Neural progenitor cell (in vitro differentiated cells): Measurements from ENCODE around the gene AKAP8L. TPM values are rescaled to one million over a fixed set of nuclear protein-coding genes. Genes with fewer than 3 reads are reported as not detected.

Experiments
- DNase-seq: peaks from one replicate; pipeline ENCODE4 v3.0.0-alpha.2; 2016; ENCODE audit warnings: low spot score
- H2AFZ ChIP-seq: fragments of 200-600 bp; sonication (generic); replicated peaks from 2 replicates; pipeline ENCODE4 v1.6.1; 2016; ENCODE audit warnings: antibody characterized with exemption
- H3F3A ChIP-seq: fragments of 200-600 bp; sonication (generic); 2 replicates; pipeline ENCODE4 v1.6.1; 2016; ENCODE audit warnings: antibody characterized with exemption, low read depth
- H3K27ac ChIP-seq: fragments of 200-600 bp; sonication (generic); 2 replicates; pipeline ENCODE4 v1.5.1; 2016; ENCODE audit warnings: mild to moderate bottlenecking
- H3K27me3 ChIP-seq: fragments of 200-600 bp; sonication (generic); 2 replicates; pipeline ENCODE4 v1.6.1; 2016; ENCODE audit warnings: mild to moderate bottlenecking, moderate library complexity
- H3K36me3 ChIP-seq: fragments of 200-600 bp; sonication (generic); 2 replicates; pipeline ENCODE4 v1.5.1; 2016
- H3K4me1 ChIP-seq: fragments of 200-600 bp; sonication (generic); 2 replicates; pipeline ENCODE4 v1.6.1; 2016; ENCODE audit warnings: mixed run types
- H3K4me2 ChIP-seq: fragments of 200-600 bp; sonication (generic); 2 replicates; pipeline ENCODE4 v1.6.1; 2016
- H3K4me3 ChIP-seq: fragments of 200-600 bp; sonication (generic); 2 replicates; pipeline ENCODE4 v1.5.1; 2016
- H3K79me2 ChIP-seq: fragments of 200-600 bp; sonication (generic); 2 replicates; pipeline ENCODE4 v1.6.1; 2016; ENCODE audit warnings: low read depth
- H3K9ac ChIP-seq: fragments of 200-600 bp; sonication (generic); 2 replicates; pipeline ENCODE4 v1.6.1; 2016
- H3K9me3 ChIP-seq: fragments of 200-600 bp; sonication (generic); 2 replicates; pipeline ENCODE4 v1.5.1; 2016; ENCODE audit warnings: low read depth
- H4K20me1 ChIP-seq: fragments of 200-600 bp; sonication (generic); 2 replicates; pipeline ENCODE4 v1.6.1; 2016; ENCODE audit warnings: low read depth
- H3K27ac Mint-ChIP-seq: 3 replicates; pipeline ENCODE4 v1.8.0; 2021; ENCODE audit warnings: mixed read lengths
- H3K27me3 Mint-ChIP-seq: 2 replicates; pipeline ENCODE4 v1.8.0; 2022; ENCODE audit warnings: low read depth, mild to moderate bottlenecking, inconsistent platforms, moderate library complexity, mixed read lengths; ENCODE audit not compliant: insufficient read depth
- H3K36me3 Mint-ChIP-seq: 3 replicates; pipeline ENCODE4 v1.8.0; 2021; ENCODE audit warnings: mixed read lengths
- H3K4me1 Mint-ChIP-seq: 3 replicates; pipeline ENCODE4 v1.8.0; 2021; ENCODE audit warnings: mixed read lengths
- H3K4me3 Mint-ChIP-seq: 3 replicates; pipeline ENCODE4 v1.8.0; 2021; ENCODE audit warnings: mild to moderate bottlenecking, moderate library complexity, mixed read lengths
- H3K9me3 Mint-ChIP-seq: 3 replicates; pipeline ENCODE4 v1.8.0; 2020; ENCODE audit warnings: mixed read lengths
- CTCF ChIP-seq: fragments of 200-600 bp; sonication (generic); IDR thresholded peaks from 2 replicates; pipeline ENCODE4 v1.5.1; 2017; ENCODE audit warnings: antibody characterized with exemption, mild to moderate bottlenecking
- EZH2 ChIP-seq: fragments of 200-600 bp; sonication (generic); IDR thresholded peaks from 2 replicates; pipeline ENCODE4 v1.6.1; 2017; ENCODE audit warnings: antibody characterized with exemption, mild to moderate bottlenecking, moderate library complexity
- EZH2phosphoT487 ChIP-seq: fragments of 200-600 bp; sonication (generic); IDR thresholded peaks from 2 replicates; pipeline ENCODE4 v1.6.1; 2017; ENCODE audit warnings: antibody characterized with exemption
- total RNA-seq: library from RNA; depleted of rRNA; stranded (reverse); fragments of >200 nt; gene quantifications from 2 replicates; pipeline ENCODE4 v1.2.3, GENCODE V29; 2015; ENCODE audit warnings: low replicate concordance

AKAP8L gene
- total RNA-seq, 1 donor from 2014 or later: 131 TPM

GRCh38 chr19:15436012-15436825 lies 17.4 kb upstream of the AKAP8L start:
- Histone ChIP-seq H3K9me3 (no peaks in the 10 kb centered on the region), H3K9ac (no peak overlapping the region), H3K4me1 (peaks cover 3% of the 10 kb centered on the region), H2AFZ (no peak overlapping the region), H3K4me2 (no peak overlapping the region), H3F3A (peaks cover 11% of the 10 kb centered on the region), H3K27me3 (no peaks in the 10 kb centered on the region), H3K27ac (no peak overlapping the region), H4K20me1 (peaks cover 6% of the 10 kb centered on the region), H3K4me3 (no peak overlapping the region), H3K79me2 (peaks cover 10% of the 10 kb centered on the region), H3K36me3 (no peaks in the 10 kb centered on the region)
- peaks cover 1% of the 10 kb centered on the region for H3K36me3 Mint-ChIP-seq
- peaks cover 14% of the 10 kb centered on the region for H3K4me1 Mint-ChIP-seq
- DNase-seq: no peak
- H3K9me3 Mint-ChIP-seq: no peaks in the 10 kb centered on the region
- peaks cover 9% of the 10 kb centered on the region for H3K27me3 Mint-ChIP-seq
- TF ChIP-seq CTCF: no peak
- TF ChIP-seq EZH2phosphoT487: no peak
- TF ChIP-seq EZH2: no peak
- H3K27ac Mint-ChIP-seq: no peak overlapping the region
- no peak overlapping the region for H3K4me3 Mint-ChIP-seq

DNA sequence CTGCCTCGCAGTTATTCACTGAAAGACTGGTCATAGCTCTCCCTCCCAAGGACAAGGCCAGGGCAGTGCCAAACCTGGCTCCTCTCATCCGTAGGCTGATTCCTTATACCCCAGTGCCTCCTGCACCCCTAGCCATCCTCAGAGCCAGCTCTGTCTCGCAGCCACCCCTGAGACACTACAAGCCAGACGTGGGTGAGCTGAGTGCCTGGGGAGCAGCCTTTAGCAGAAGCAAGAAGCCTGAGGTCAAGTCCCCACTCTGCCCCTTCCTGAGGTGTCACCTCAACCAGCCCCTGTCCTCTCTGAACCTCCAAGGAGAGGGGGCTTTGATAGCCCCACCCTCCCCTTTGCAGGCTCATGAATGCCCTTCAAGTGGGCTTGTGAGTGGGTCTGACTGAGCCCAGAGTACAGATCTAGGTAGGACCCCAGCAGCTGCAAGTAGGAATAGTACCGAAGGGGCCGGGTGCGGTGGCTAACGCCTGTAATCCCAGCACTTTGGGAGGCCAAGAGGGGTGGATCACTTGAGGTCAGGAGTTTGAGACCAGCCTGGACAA lies 14.8 kb upstream of the AKAP8L start:
- no peak overlapping the region for H3K27ac ChIP-seq
- peak overlapping the region; percentile 75 for H3K4me2 ChIP-seq
- Mint-ChIP-seq H3K4me3 (peak overlapping the region; percentile 96), H3K4me1 (peaks cover 24% of the 10 kb centered on the region), H3K9me3 (no peaks in the 10 kb centered on the region), H3K36me3 (peaks cover 5% of the 10 kb centered on the region), H3K27me3 (peaks cover 8% of the 10 kb centered on the region), H3K27ac (peak overlapping the region; percentile 64)
- H3K79me2 ChIP-seq: peaks cover 36% of the 10 kb centered on the region
- no peak for DNase-seq
- peaks cover 27% of the 10 kb centered on the region for H4K20me1 ChIP-seq
- H3K4me1 ChIP-seq: peaks cover 5% of the 10 kb centered on the region
- H3F3A ChIP-seq: peaks cover 11% of the 10 kb centered on the region
- TF ChIP-seq EZH2phosphoT487: no peak
- TF ChIP-seq EZH2: no peak
- TF ChIP-seq CTCF: no peak
- peak overlapping the region; percentile 97 for H3K4me3 ChIP-seq
- H3K9ac ChIP-seq: no peak overlapping the region
- H3K36me3 ChIP-seq: no peaks in the 10 kb centered on the region
- peak overlapping the region; percentile 99 for H2AFZ ChIP-seq
- no peaks in the 10 kb centered on the region for H3K27me3 ChIP-seq
- no peaks in the 10 kb centered on the region for H3K9me3 ChIP-seq

- Histone ChIP-seq H3K79me2 (peaks cover 36% of the 10 kb centered on the region), H3K4me3 (peak overlapping the region; percentile 97), H3K4me2 (peak overlapping the region; percentile 75), H3K4me1 (peaks cover 5% of the 10 kb centered on the region), H3F3A (peaks cover 11% of the 10 kb centered on the region), H3K36me3 (no peaks in the 10 kb centered on the region), H3K27ac (peak overlapping the region; percentile 15), H4K20me1 (peaks cover 27% of the 10 kb centered on the region), H3K9me3 (no peaks in the 10 kb centered on the region), H3K27me3 (no peaks in the 10 kb centered on the region), H3K9ac (no peak overlapping the region), H2AFZ (peak overlapping the region; percentile 99)
- Mint-ChIP-seq H3K4me1 (peaks cover 24% of the 10 kb centered on the region), H3K9me3 (no peaks in the 10 kb centered on the region), H3K27ac (peak overlapping the region; percentile 64), H3K4me3 (peak overlapping the region; percentile 96), H3K36me3 (peaks cover 5% of the 10 kb centered on the region), H3K27me3 (peaks cover 9% of the 10 kb centered on the region)
- peak; percentile 97 for DNase-seq
- no peak for TF ChIP-seq EZH2phosphoT487
- TF ChIP-seq CTCF: no peak
- no peak for TF ChIP-seq EZH2
Measured at GRCh38 chr19:15432629-15433518, 14.1 kb upstream of the AKAP8L start.
